Testis (tissue), 5 donors: Measurements from ENCODE around the gene MAB21L4. TPM values are rescaled to one million over a fixed set of nuclear protein-coding genes. Genes with fewer than 3 reads are reported as not detected.
A peak's percentile ranks its signal among the peaks of the same experiment; 100 is the strongest.

ENCODE experiments used
- DNase-seq: peaks from one replicate; pipeline ENCODE4 v3.0.0-alpha.2; 2019
- H3K27ac ChIP-seq, 2 donors: fragments of 200-600 bp; sonication (generic); one replicate each; pipeline ENCODE4 v1.5.1; 2019
- H3K27me3 ChIP-seq: fragments of 200-600 bp; sonication (generic); one replicate; pipeline ENCODE4 v1.5.1; 2019
- H3K36me3 ChIP-seq: fragments of 200-600 bp; sonication (generic); one replicate; pipeline ENCODE4 v1.5.1; 2017; ENCODE audit warnings: low read depth; ENCODE audit errors: missing control alignments
- H3K4me1 ChIP-seq: fragments of 200-600 bp; sonication (generic); one replicate; pipeline ENCODE4 v1.5.1; 2019
- H3K4me3 ChIP-seq, 2 donors: fragments of 200-600 bp; sonication (generic); one replicate each; pipeline ENCODE4 v1.5.1; 2017 to 2019
- H3K9me3 ChIP-seq: fragments of 200-600 bp; sonication (generic); one replicate; pipeline ENCODE4 v1.5.1; 2017
- POLR2A ChIP-seq: fragments of 450-650 bp; IDR thresholded peaks from one replicate; pipeline ENCODE4 v1.6.1; 2017; ENCODE audit warnings: antibody characterized with exemption, mild to moderate bottlenecking, moderate library complexity
- WGBS, 2 donors: methylation state at CpG; one replicate each; pipeline ENCODE4 v1.1.5; 2018; 5-methylcytosine and 5-hydroxymethylcytosine counted together
- intact Hi-C: fragments of 100-400 bp; cut with DNase I; formaldehyde crosslinking; loops from one replicate; pipeline ENCODE4 v1.15.1; 2023; ENCODE audit warnings: low total_unique reads
- long read RNA-seq, 2 donors: transcript quantifications; one replicate each; lab custom pipeline, GENCODE V29; 2026
- polyA plus RNA-seq: library from polyadenylated mRNA; stranded (reverse); fragments of 350-450 nt; fragmentation: Illumina TruSeq; extraction: RNeasy Lipid Tissue Mini Kit (QIAGEN cat#74804); gene quantifications from one replicate; pipeline ENCODE4 v1.2.3, GENCODE V29; 2014; ENCODE audit warnings: low read depth, low replicate concordance; ENCODE audit not compliant: insufficient read depth
- total RNA-seq, 2 donors: library from RNA; depleted of rRNA; stranded (reverse); fragments of >200 nt; gene quantifications; one replicate each; pipeline ENCODE4 v1.2.3, GENCODE V29; 2016
- TF ChIP-seq, protein P1 (sequence below), 3 experiments: fragments of 450-650 bp in 2 of 3; fragments of 200-600 bp in 1 of 3; sonication (generic) in 1 of 3; IDR thresholded peaks; one replicate each; pipeline ENCODE4 v1.5.1; 2016 to 2019; ENCODE audit warnings: antibody characterized with exemption in 3 of 3, mild to moderate bottlenecking in 2 of 3, moderate library complexity in 1 of 3

The MAB21L4 gene
- total RNA-seq (not detected), polyA plus RNA-seq (1.1 TPM)
- long read RNA-seq, donor 1: 0 reads
- long read RNA-seq, donor 2: 0 reads

DNA sequence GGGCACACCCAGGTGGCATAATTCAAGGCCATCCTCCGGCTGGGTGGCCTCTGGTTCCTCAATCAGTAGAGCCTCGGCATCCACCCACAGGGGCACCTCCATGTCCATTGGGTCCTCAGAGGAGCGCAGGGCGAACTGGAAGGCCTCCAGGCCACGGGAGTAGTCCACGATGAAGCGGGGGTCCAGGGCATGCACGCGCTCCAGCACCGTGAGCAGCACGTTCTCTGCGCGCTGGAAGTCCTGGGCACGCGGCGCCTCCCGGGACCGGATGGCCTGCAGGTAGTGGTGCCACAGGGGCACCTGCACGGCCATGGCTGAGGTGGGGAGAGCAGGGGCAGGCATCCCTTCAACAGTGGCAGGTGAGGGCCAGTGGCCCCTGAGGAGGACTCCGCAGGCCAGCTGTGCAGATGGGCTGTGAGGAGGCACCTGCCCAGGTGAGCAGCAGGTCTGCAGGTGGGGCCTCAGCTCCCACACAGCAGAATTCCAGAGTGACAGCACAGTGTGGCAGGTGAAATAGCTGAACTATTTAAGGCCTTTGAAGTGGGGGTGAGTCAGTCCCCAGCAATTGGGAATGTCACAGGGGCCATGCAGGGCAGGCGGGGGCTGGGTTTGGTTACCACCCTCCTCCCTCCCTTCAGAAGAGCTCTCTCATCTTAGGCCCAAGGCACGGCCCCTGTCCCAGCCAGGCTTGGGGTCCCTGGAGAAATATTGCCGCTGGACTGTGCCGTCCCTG is at the start of gene MAB21L4:
Gene MAB21L4, minus strand, starts transcription at position 501 of the 733 bp plus-strand sequence. Its CDS starts 159 bp downstream, at position 342.
- H3K27me3 ChIP-seq: no peaks in the 10 kb centered on the region
- H3K4me1 ChIP-seq: peaks cover 11% of the 10 kb centered on the region
- no peak within 1 kb of the TSS for H3K4me3 ChIP-seq
- no peaks in the 10 kb centered on the region for H3K36me3 ChIP-seq
- WGBS, 2 donors: 88 to 93% methylated on average over 6 to 24 of the region's 24 CpGs
- no peak for TF ChIP-seq POLR2A
- TF ChIP-seq, protein P1, sequence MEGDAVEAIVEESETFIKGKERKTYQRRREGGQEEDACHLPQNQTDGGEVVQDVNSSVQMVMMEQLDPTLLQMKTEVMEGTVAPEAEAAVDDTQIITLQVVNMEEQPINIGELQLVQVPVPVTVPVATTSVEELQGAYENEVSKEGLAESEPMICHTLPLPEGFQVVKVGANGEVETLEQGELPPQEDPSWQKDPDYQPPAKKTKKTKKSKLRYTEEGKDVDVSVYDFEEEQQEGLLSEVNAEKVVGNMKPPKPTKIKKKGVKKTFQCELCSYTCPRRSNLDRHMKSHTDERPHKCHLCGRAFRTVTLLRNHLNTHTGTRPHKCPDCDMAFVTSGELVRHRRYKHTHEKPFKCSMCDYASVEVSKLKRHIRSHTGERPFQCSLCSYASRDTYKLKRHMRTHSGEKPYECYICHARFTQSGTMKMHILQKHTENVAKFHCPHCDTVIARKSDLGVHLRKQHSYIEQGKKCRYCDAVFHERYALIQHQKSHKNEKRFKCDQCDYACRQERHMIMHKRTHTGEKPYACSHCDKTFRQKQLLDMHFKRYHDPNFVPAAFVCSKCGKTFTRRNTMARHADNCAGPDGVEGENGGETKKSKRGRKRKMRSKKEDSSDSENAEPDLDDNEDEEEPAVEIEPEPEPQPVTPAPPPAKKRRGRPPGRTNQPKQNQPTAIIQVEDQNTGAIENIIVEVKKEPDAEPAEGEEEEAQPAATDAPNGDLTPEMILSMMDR (IDR thresholded peaks at IDR 0.05): no peak
- H3K27ac ChIP-seq: no peak within 1 kb of the TSS
- intact Hi-C loops: no loop called here
- no peaks in the 10 kb centered on the region for H3K9me3 ChIP-seq
- DNase-seq: no peak

GRCh38 chr2:240936106-240936505 is 40.1 kb upstream of the MAB21L4 start:
- Histone ChIP-seq H3K36me3 (no peaks in the 10 kb centered on the region), H3K27me3 (no peaks in the 10 kb centered on the region), H3K4me1 (peaks cover 13% of the 10 kb centered on the region), H3K27ac (no peak overlapping the region), H3K4me3 (no peak overlapping the region), H3K9me3 (no peaks in the 10 kb centered on the region)
- TF ChIP-seq POLR2A: no peak
- TF ChIP-seq, protein P1 (IDR thresholded peaks at IDR 0.05): no peak
- DNase-seq: peak; percentile 7
- 89 to 93% methylated on average over 9 of the region's 9 CpGs for WGBS, 2 donors
- intact Hi-C loops: no loop called here

- WGBS, 2 donors: 85% methylated on average over 4 to 25 of the region's 25 CpGs
- H3K9me3 ChIP-seq: no peaks in the 10 kb centered on the region
Measured at GRCh38 chr2:240935103-240935876, 39.3 kb upstream of the MAB21L4 start.

DNA sequence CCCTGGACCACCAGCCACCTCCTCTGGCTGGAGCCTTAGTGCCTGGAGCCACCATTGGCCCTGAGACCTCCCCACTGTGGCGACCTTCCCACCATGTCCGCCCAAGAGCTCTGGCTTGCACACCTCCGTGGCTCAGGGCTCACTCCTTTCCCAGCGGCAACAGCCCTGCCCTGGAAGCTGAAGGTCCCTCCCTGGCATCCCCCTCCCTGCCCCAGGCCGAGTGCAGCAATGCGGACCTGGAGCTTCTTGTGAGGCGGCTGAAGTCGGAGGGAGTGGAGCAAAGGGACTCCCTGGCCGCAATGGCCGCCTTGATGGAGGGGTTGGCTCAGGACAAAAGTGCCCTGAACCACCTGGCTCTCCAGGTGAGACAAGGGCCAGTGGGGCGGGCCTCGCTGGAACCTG is 38.7 kb upstream of the MAB21L4 start:
- Histone ChIP-seq H3K27ac (no peak overlapping the region), H3K4me3 (no peak overlapping the region), H3K9me3 (no peaks in the 10 kb centered on the region), H3K4me1 (peaks cover 13% of the 10 kb centered on the region), H3K36me3 (no peaks in the 10 kb centered on the region), H3K27me3 (no peaks in the 10 kb centered on the region)
- DNase-seq: peak; percentile 8
- WGBS, 2 donors: 90 to 93% methylated on average over 10 to 12 of the region's 12 CpGs
- TF ChIP-seq, protein P1 (IDR thresholded peaks at IDR 0.05): no peak
- no peak for TF ChIP-seq POLR2A
- intact Hi-C loops: no loop called here

More at GRCh38 chr2:240935103-240935876, 39.3 kb upstream of the MAB21L4 start:
- H3K4me3 ChIP-seq: no peak overlapping the region
- no peaks in the 10 kb centered on the region for H3K27me3 ChIP-seq
- no peak overlapping the region for H3K27ac ChIP-seq
- TF ChIP-seq, protein P1 (IDR thresholded peaks at IDR 0.05): no peak
- TF ChIP-seq POLR2A: no peak
- intact Hi-C loops: no loop called here
- H3K4me1 ChIP-seq: peaks cover 13% of the 10 kb centered on the region
- peak; percentile 14 for DNase-seq
- H3K36me3 ChIP-seq: no peaks in the 10 kb centered on the region
